Endothelial cell of umbilical vein (primary cell): ENCODE results near the gene CNTN3. TPM values are rescaled to one million over a fixed set of nuclear protein-coding genes. Genes with fewer than 3 reads are reported as not detected.

ENCODE experiments used
- BruUV-seq: library from RNA; stranded (reverse); fragments of 400-500 nt; replicated peaks from 2 replicates; lab custom pipeline; 2021; lab: Mats Ljungman, UMichigan
- CTCF ChIA-PET: fragments of 300-600, 350-600 bp; sonication (Branson Sonifier 250); formaldehyde crosslinking; loops from one replicate; lab custom pipeline; 2021; ENCODE audit warnings: antibody characterized with exemption, inconsistent platforms; lab: Charles Lee
- POLR2A ChIA-PET: fragments of 300-600, 350-600 bp; sonication (Branson Sonifier 250); formaldehyde crosslinking; loops from one replicate; lab custom pipeline; 2021; ENCODE audit warnings: antibody characterized with exemption, inconsistent platforms; lab: Charles Lee
- DNase-seq: peaks from one replicate; pipeline ENCODE4 v3.0.0-alpha.2; 2011; ENCODE audit warnings: low read depth, low spot score
- FAIRE-seq: peaks from 2 replicates; lab custom pipeline; 2011; peaks lifted over from hg19 to GRCh38; lab: Jason Lieb, UNC
- H2AFZ ChIP-seq: 2 replicates; pipeline ENCODE4 v1.6.0; 2012; ENCODE audit warnings: low read depth, low read length, control low read depth, inconsistent platforms
- H3K27ac ChIP-seq: 2 replicates; pipeline ENCODE4 v1.5.1; 2011; ENCODE audit warnings: low read depth, mild to moderate bottlenecking, control low read depth, low read length, moderate library complexity; ENCODE audit not compliant: insufficient read depth
- H3K27me3 ChIP-seq, 2 experiments: 2 replicates each; pipeline versions ENCODE4 v1.6.0 to v1.6.1; 2011; ENCODE audit warnings: low read length in 2 of 2, mixed read lengths in 1 of 2; ENCODE audit not compliant: control insufficient read depth in 2 of 2, insufficient read depth in 2 of 2
- H3K36me3 ChIP-seq, 2 experiments: 2 replicates in 1 of 2; 3 replicates in 1 of 2; pipeline ENCODE4 v1.5.1; 2011; ENCODE audit warnings: low read length in 2 of 2, mild to moderate bottlenecking in 1 of 2, moderate library complexity in 1 of 2; ENCODE audit not compliant: control insufficient read depth in 2 of 2, insufficient read depth in 2 of 2; ENCODE audit errors: extremely low read depth in 1 of 2
- H3K4me1 ChIP-seq: 3 replicates; pipeline ENCODE4 v1.5.1; 2011; ENCODE audit warnings: mild to moderate bottlenecking, low read length; ENCODE audit not compliant: control insufficient read depth, insufficient read depth; ENCODE audit errors: extremely low read depth
- H3K4me2 ChIP-seq: 2 replicates; pipeline ENCODE4 v1.6.1; 2011; ENCODE audit warnings: low read length, control low read depth, mixed read lengths; ENCODE audit not compliant: insufficient read depth
- H3K4me3 ChIP-seq, 3 experiments: fragments of 200-600 bp in 1 of 3; sonication (generic), shearing (Covaris generic) in 1 of 3; replicated peaks in 1 of 3; 2 replicates each; pipeline ENCODE4 v1.5.1; 2011 to 2016; ENCODE audit warnings: control low read depth in 3 of 3, low read length in 3 of 3, mild to moderate bottlenecking in 2 of 3, inconsistent platforms in 1 of 3, low read depth in 1 of 3, moderate library complexity in 1 of 3; ENCODE audit not compliant: insufficient read depth in 1 of 3
- H3K79me2 ChIP-seq: 2 replicates; pipeline ENCODE4 v1.6.0; 2012; ENCODE audit warnings: low read length, inconsistent platforms; ENCODE audit not compliant: control insufficient read depth, insufficient read depth
- H3K9ac ChIP-seq: replicated peaks from 2 replicates; pipeline ENCODE3; 2011; ENCODE audit warnings: low read length, control low read depth; ENCODE audit not compliant: insufficient read depth; ENCODE audit errors: extremely low read depth
- H3K9me1 ChIP-seq: replicated peaks from 3 replicates; pipeline ENCODE4 v1.6.0; 2011; ENCODE audit warnings: mild to moderate bottlenecking, low read length; ENCODE audit not compliant: control insufficient read depth, insufficient read depth; ENCODE audit errors: extremely low read depth
- H3K9me3 ChIP-seq: replicated peaks from 2 replicates; pipeline ENCODE4 v1.5.1; 2012; ENCODE audit warnings: low read length, inconsistent platforms; ENCODE audit not compliant: control insufficient read depth, insufficient read depth
- H4K20me1 ChIP-seq: replicated peaks from 2 replicates; pipeline ENCODE3; 2011; ENCODE audit warnings: mild to moderate bottlenecking, low read length; ENCODE audit not compliant: control insufficient read depth, insufficient read depth; ENCODE audit errors: extremely low read depth
- CTCF ChIP-seq, 2 donors: IDR thresholded peaks; 1 replicate in 1 of 2; 2 replicates in 1 of 2; pipeline ENCODE4 v1.5.1; 2011; ENCODE audit warnings: low read length in 2 of 2, mild to moderate bottlenecking in 2 of 2, moderate library complexity in 2 of 2, control low read depth in 1 of 2, inconsistent platforms in 1 of 2, low read depth in 1 of 2; ENCODE audit not compliant: insufficient read depth in 1 of 2; ENCODE audit errors: extremely low read depth in 1 of 2
- EZH2 ChIP-seq: IDR thresholded peaks from 2 replicates; pipeline ENCODE4 v1.6.1; 2012; ENCODE audit warnings: borderline replicate concordance, low read depth, mild to moderate bottlenecking, moderate library complexity, low read length, inconsistent platforms; ENCODE audit not compliant: severe bottlenecking
- FOS ChIP-seq: IDR thresholded peaks from 2 replicates; pipeline ENCODE4 v1.6.1; 2011; ENCODE audit warnings: mild to moderate bottlenecking, low read length, moderate library complexity, borderline replicate concordance; ENCODE audit not compliant: insufficient read depth
- GATA2 ChIP-seq: IDR thresholded peaks from 2 replicates; pipeline ENCODE4 v1.7.0; 2011; ENCODE audit warnings: low read depth, mild to moderate bottlenecking, moderate library complexity, mixed read lengths, low read length; ENCODE audit not compliant: insufficient read length, insufficient read depth
- JUN ChIP-seq: IDR thresholded peaks from 2 replicates; pipeline ENCODE4 v1.6.1; 2011; ENCODE audit warnings: borderline replicate concordance, low read depth; ENCODE audit not compliant: insufficient read length, insufficient read depth
- MAX ChIP-seq: IDR thresholded peaks from 2 replicates; pipeline ENCODE4 v1.6.1; 2011; ENCODE audit not compliant: insufficient read depth, insufficient read length
- MYC ChIP-seq: IDR thresholded peaks from one replicate; pipeline ENCODE4 v1.6.1; 2011; ENCODE audit warnings: mild to moderate bottlenecking, low read depth, low read length
- POLR2A ChIP-seq: IDR thresholded peaks from 2 replicates; pipeline ENCODE4 v1.6.1; 2012; ENCODE audit warnings: low read depth, mild to moderate bottlenecking, control low read depth, low read length
- POLR2AphosphoS5 ChIP-seq: IDR thresholded peaks from 2 replicates; pipeline ENCODE4 v1.6.1; 2012; ENCODE audit warnings: low read depth, mild to moderate bottlenecking, control low read depth, low read length, moderate library complexity; ENCODE audit not compliant: insufficient read depth
- dilution Hi-C: fragments of 300-500 bp; cut with MboI; formaldehyde crosslinking; loops from one replicate; pipeline ENCODE4 v1.15.0; 2019; ENCODE audit warnings: low sequenced_read_pairs; ENCODE audit not compliant: extremely low pct_ligation_motif_present
- intact Hi-C: fragments of 100-400 bp; cut with micrococcal nuclease; formaldehyde crosslinking; loops from one replicate; pipeline ENCODE4 v1.10.0; 2022
- polyA plus RNA-seq, 4 experiments: library from polyadenylated mRNA; depleted of rRNA in 3 of 4; stranded (reverse) in 3 of 4; unstranded in 1 of 4; fragments of >200 nt; gene quantifications; 2 replicates each; pipeline versions ENCODE4 v1.2.1 to v1.2.3, GENCODE V29; 2011 to 2012; ENCODE audit warnings: missing spikeins in 1 of 4
- total RNA-seq: library from RNA; stranded (reverse); gene quantifications from 2 replicates; pipeline ENCODE4 v1.2.3, GENCODE V29; 2021

The CNTN3 gene
- total and polyA plus RNA-seq, 2 donors (not counting 3 experiments of a cell fraction or from before 2014, with no cell fraction given) = 0.03 TPM; not detected in 1

GRCh38 chr3:74590620-74591262 is 23.7 kb downstream of the CNTN3 start:
- no peak overlapping the region for H3K27ac ChIP-seq
- no peaks in the 10 kb centered on the region for H3K9me1 ChIP-seq
- H2AFZ ChIP-seq = no peak overlapping the region
- no peaks in the 10 kb centered on the region for H4K20me1 ChIP-seq
- no peaks in the 10 kb centered on the region for H3K9me3 ChIP-seq
- BruUV-seq = no TSS peak
- H3K27me3 ChIP-seq = no peaks in the 10 kb centered on the region
- DNase-seq (no peak), FAIRE-seq (no peak)
- ChIA-PET CTCF (no interaction called here), POLR2A (no interaction called here)
- intact Hi-C loops (no loop called here), dilution Hi-C loops (no loop called here)
- TF ChIP-seq FOS (no peak), GATA2 (no peak), MAX (no peak), MYC (no peak), POLR2A (no peak)
- H3K4me1 ChIP-seq = no peaks in the 10 kb centered on the region
- no peak overlapping the region for H3K4me3 ChIP-seq
- no peak overlapping the region for H3K9ac ChIP-seq
- no peaks in the 10 kb centered on the region for H3K79me2 ChIP-seq
- no peaks in the 10 kb centered on the region for H3K36me3 ChIP-seq
- no peak overlapping the region for H3K4me2 ChIP-seq

GRCh38 chr3:74584782-74585181 is 29.7 kb downstream of the CNTN3 start:
- H3K9me3 ChIP-seq = peaks cover 5% of the 10 kb centered on the region
- no peak overlapping the region for H3K4me2 ChIP-seq
- H3K79me2 ChIP-seq = no peaks in the 10 kb centered on the region
- H3K27me3 ChIP-seq = no peaks in the 10 kb centered on the region
- DNase-seq = no peak
- POLR2A ChIA-PET = no interaction called here
- no peaks in the 10 kb centered on the region for H4K20me1 ChIP-seq
- BruUV-seq = no TSS peak
- CTCF ChIA-PET = no interaction called here
- no peak overlapping the region for H3K9ac ChIP-seq
- H3K9me1 ChIP-seq = no peaks in the 10 kb centered on the region
- H3K4me3 ChIP-seq = no peak overlapping the region
- no peak overlapping the region for H3K27ac ChIP-seq
- intact Hi-C loops (no loop called here), dilution Hi-C loops (no loop called here)
- no peak for FAIRE-seq
- H3K36me3 ChIP-seq = no peaks in the 10 kb centered on the region
- TF ChIP-seq MAX (no peak), JUN (no peak), POLR2A (no peak), POLR2AphosphoS5 (no peak), EZH2 (no peak), CTCF (IDR thresholded peaks at IDR 0.05; ENCODE audit: extremely low read depth in 1 of 2, insufficient read depth in 1 of 2, low read depth in 1 of 2, low read length in 2 of 2) (no peak), MYC (no peak), GATA2 (no peak), FOS (no peak)
- no peaks in the 10 kb centered on the region for H3K4me1 ChIP-seq
- H2AFZ ChIP-seq = no peak overlapping the region
